Measurements from ENCODE around the gene KRT86. TPM values are rescaled to one million over a fixed set of nuclear protein-coding genes. Genes with fewer than 3 reads are reported as not detected.

KRT86 gene
- total and polyA plus RNA-seq, 9 of the 15 experiments (the other 6 are each of a cell fraction or from before 2014, with no cell fraction given), result not detected

GRCh38 chr12:52254180-52254964 is 20.1 kb upstream of the KRT86 start:
- in situ Hi-C loops (cut with MboI) (no loop called here), intact Hi-C loops (cut with micrococcal nuclease) (no loop called here)
- H3K4me3 ChIP-seq, result no peak overlapping the region
- H3K27me3 ChIP-seq (ENCODE audit: control insufficient read depth in 2 of 2, insufficient read depth in 2 of 2, low read length in 2 of 2), result peaks cover 36 to 72% of the 10 kb centered on the region in 2 experiments
- no peak for ATAC-seq
- H3K9ac ChIP-seq (ENCODE audit: insufficient read depth in 1 of 2, low read depth in 2 of 2, low read length in 2 of 2), result no peak overlapping the region
- WGBS (ENCODE audit: insufficient coverage, low coverage, missing lambda C conversion rate), result 2% methylated on average over 10 of the region's 10 CpGs
- no peaks in the 10 kb centered on the region for H3K9me3 ChIP-seq (replicated peaks; ENCODE audit: control insufficient read depth, insufficient read depth, low read depth, low read length)
- no peak for FAIRE-seq
- H2AFZ ChIP-seq (ENCODE audit: low read depth, low read length), result no peak overlapping the region
- H3K36me3 ChIP-seq (ENCODE audit: control insufficient read depth, insufficient read depth, low read length), result no peaks in the 10 kb centered on the region
- 0 out of 2 replicates have a peak, but pooled peaks cover 11% of the 10 kb centered on the region for H4K20me1 ChIP-seq (replicated peaks; ENCODE audit: control insufficient read depth, insufficient read depth, low read length)
- no peaks in the 10 kb centered on the region for H3K79me2 ChIP-seq (ENCODE audit: control insufficient read depth, insufficient read depth, low read length)
- TF ChIP-seq RBM14 (IDR thresholded peaks at IDR 0.05; ENCODE audit: borderline replicate concordance, insufficient read depth, low read depth, low read length), result no peak
- TF ChIP-seq BMI1 (IDR thresholded peaks at IDR 0.05; ENCODE audit: low read length), result no peak
- no peak for TF ChIP-seq PHF21A (IDR thresholded peaks at IDR 0.05; ENCODE audit: borderline replicate concordance, low read depth)
- TF ChIP-seq ARHGAP35 (IDR thresholded peaks at IDR 0.05; ENCODE audit: partially characterized antibody), result no peak
- TF ChIP-seq CHD4 (IDR thresholded peaks at IDR 0.05; ENCODE audit: insufficient read depth, insufficient replicate concordance, low read depth, low read length, poor library complexity, severe bottlenecking), result no peak
- no peak for TF ChIP-seq HCFC1 (IDR thresholded peaks at IDR 0.05; ENCODE audit: low read depth, low read length)
- no peak for TF ChIP-seq ARID1B (IDR thresholded peaks at IDR 0.05)
- no peak for TF ChIP-seq ZNF324 (CRISPR knock-in tag; IDR thresholded peaks at IDR 0.05)
- TF ChIP-seq EHMT2 (IDR thresholded peaks at IDR 0.05), result no peak
- TF ChIP-seq MYNN (IDR thresholded peaks at IDR 0.05), result no peak
- no peak for TF ChIP-seq MYNN (CRISPR knock-in tag; IDR thresholded peaks at IDR 0.05)
- TF ChIP-seq SREBF1 (IDR thresholded peaks at IDR 0.05; ENCODE audit: borderline replicate concordance, low read depth, low read length), result no peak
- no peak for TF ChIP-seq ZNF766 (CRISPR knock-in tag; conservative IDR thresholded peaks at IDR 0.05)
- TF ChIP-seq DDX20 (tag; IDR thresholded peaks at IDR 0.05; ENCODE audit: low read depth), result no peak
- no peak for TF ChIP-seq TARDBP (IDR thresholded peaks at IDR 0.05)
- TF ChIP-seq MLX (CRISPR knock-in tag; conservative IDR thresholded peaks at IDR 0.05), result no peak
- TF ChIP-seq STAT6 (CRISPR knock-in tag; IDR thresholded peaks at IDR 0.05), result no peak
- no peak for TF ChIP-seq DIDO1 (tag; IDR thresholded peaks at IDR 0.05; ENCODE audit: low read depth)
- TF ChIP-seq ILK (tag; IDR thresholded peaks at IDR 0.05; ENCODE audit: borderline replicate concordance, low read depth), result no peak
- H3K4me1 ChIP-seq (replicated peaks in 1 of 2; ENCODE audit: control insufficient read depth in 2 of 2, insufficient read depth in 2 of 2, low read length in 2 of 2), result peaks cover 0 to 5% of the 10 kb centered on the region in 2 experiments; a peak in 1 of 5 replicates
- H3K27ac ChIP-seq (ENCODE audit: extremely low read depth, low read depth, low read length), result no peak overlapping the region
- no peak overlapping the region for H3K4me2 ChIP-seq (ENCODE audit: insufficient read depth, low read length)
- H3K9me1 ChIP-seq (ENCODE audit: control insufficient read depth, insufficient read depth, low read length), result no peaks in the 10 kb centered on the region
- no peak for DNase-seq (ENCODE audit: extremely low read depth in 1 of 4, low spot score in 3 of 4)
- ChIA-PET CTCF (ENCODE audit: low intra/inter-chr PET ratio) (no interaction called here), POLR2A (interaction anchor here (1.3 kb wide), 1 partner anchor 10 kb away, joined by 9 read pairs; no protein-coding TSS in a partner anchor)
- BruUV-seq (replicated peaks), result no TSS peak
